GM12875 (cell line): ENCODE measurements around the gene MED13.

Experiments
- H3K4me3 ChIP-seq: one replicate; pipeline ENCODE4 v1.5.1; 2011; ENCODE audit warnings: low read depth, low read length, control low read depth
- CTCF ChIP-seq: IDR thresholded peaks from 2 replicates; pipeline ENCODE4 v1.5.1; 2011; ENCODE audit warnings: low read depth, mild to moderate bottlenecking, control low read depth, inconsistent platforms, low read length, moderate library complexity, borderline replicate concordance; ENCODE audit not compliant: insufficient read depth

The MED13 gene

DNA sequence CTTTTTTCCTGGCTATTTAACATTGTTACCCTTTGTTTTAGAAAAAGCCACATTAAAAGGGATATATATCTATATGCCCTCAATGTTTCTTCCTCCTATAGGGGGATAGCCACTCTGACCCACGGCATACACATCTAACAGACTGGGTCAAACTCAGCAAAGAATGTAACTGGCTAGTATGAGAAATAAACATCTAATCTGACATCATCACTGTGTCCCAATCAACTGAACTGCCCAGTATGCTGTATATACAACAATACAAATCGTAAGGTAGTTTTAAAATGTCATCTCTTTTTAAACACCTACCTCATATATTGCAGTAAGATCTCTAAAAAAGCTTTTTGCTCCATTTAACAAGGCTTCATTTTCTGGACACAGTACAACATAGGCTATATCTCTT, 97.3 kb downstream of the MED13 start:
- no peak for TF ChIP-seq CTCF

DNA sequence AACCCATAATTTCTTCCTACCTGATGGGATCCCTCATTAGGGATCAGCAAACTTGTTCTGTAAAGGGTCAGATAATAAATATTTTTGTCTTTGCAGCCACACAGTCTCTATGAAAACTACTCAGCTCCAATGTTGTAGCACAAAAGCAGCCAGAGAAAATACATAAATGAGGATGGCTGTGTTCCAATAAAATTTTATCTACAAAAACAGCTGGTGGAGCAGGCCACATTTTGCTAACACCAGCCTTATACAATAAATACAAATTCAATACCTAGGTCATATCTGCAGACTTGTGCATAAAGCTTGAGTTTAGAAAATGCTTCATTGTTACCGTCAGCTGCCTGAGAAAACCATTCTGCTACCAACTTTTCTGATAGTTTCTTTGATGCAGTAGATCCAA, 98.9 kb downstream of the MED13 start:
- no peak for TF ChIP-seq CTCF
- H3K4me3 ChIP-seq: no peak overlapping the region

More for the DNA sequence above, 97.3 kb downstream of the MED13 start:
- no peak overlapping the region for H3K4me3 ChIP-seq

DNA sequence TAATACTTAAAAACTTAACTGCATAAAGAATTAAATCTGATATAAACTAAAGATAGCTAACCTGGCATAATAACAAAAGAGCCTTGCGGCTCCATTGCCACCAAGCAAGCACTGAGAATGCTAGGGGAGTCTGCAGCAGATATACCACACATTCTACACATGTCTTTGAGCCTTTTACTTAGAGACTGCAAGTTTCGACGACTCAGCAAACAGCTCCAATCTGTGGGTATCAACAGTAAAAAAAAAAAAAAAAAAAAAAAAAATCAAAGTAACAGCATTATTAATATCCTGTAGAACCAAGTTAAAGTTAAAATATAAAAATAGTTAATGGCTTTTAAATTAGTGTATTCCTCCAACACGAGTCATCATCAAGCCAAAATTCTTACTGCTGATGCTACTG, 109.5 kb downstream of the MED13 start:
- TF ChIP-seq CTCF: no peak
- H3K4me3 ChIP-seq: no peak overlapping the region

- H3K4me3 ChIP-seq: no peak overlapping the region
- no peak for TF ChIP-seq CTCF
Measured at GRCh38 chr17:61947367-61948078, 117.6 kb downstream of the MED13 start.

GRCh38 chr17:61946359-61946758, 118.7 kb downstream of the MED13 start:
- no peak for TF ChIP-seq CTCF
- H3K4me3 ChIP-seq: no peak overlapping the region

GRCh38 chr17:61943117-61943516, 122.0 kb downstream of the MED13 start:
- no peak for TF ChIP-seq CTCF
- H3K4me3 ChIP-seq: no peak overlapping the region

DNA sequence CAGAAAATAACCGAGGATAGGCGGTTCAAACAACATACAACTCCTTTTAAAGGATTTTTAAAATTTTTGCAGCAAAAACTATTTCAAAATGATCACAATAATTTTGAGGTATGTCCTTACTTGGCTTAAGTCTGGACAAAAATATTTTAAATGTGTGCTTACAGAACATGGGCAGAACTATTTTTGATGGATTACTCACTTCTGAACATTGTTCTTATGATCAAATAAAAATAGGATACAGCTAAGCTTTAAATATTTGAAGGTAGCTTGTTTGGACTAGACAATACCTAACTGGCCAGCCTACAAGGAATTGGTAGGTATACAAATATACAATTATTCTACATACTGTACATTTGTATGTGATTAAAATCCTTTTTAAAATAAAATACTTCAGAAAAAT, 123.0 kb downstream of the MED13 start:
- H3K4me3 ChIP-seq: no peak overlapping the region
- TF ChIP-seq CTCF: no peak
